ENCODE measurements around the gene BACH2. TPM values are rescaled to one million over a fixed set of nuclear protein-coding genes. Genes with fewer than 3 reads are reported as not detected.
A peak's percentile ranks its signal among the peaks of the same experiment; 100 is the strongest.

The BACH2 gene
- total RNA-seq, 2 experiments from 2014 or later = 60.7 to 66.9 TPM

DNA sequence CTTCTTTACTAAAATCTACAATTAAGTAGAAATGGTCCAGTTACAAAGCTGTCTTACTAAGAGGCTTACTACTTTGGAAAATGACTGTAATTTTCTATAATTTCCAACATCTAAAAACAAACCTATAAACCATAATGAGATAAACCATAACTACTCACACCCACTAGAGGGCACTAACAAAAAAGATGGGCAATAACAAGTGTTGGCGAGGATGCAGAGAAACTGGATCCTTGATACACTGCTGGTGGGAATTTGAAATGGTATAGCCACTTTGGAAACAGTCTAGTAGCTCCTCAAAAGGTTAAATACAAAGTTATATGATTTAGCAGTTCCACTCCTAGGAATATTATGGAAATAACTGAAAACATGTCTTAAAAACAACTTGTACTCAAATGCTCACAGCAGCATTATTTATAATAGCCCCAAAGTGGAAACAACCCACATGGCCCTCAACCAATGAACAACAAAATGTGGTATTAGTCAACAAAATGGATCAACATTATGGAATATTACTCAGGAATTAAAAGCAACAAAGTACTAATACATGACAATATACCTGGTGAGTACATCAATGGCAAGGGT, 351.7 kb downstream of the BACH2 start:
- DNase-seq (no peak), ATAC-seq (peak; percentile 51)
- peaks cover 77% of the 10 kb centered on the region for H3K36me3 Mint-ChIP-seq (ENCODE audit: low read depth)
- H3K9me3 Mint-ChIP-seq = no peaks in the 10 kb centered on the region
- peaks cover 74% of the 10 kb centered on the region for H3K4me1 Mint-ChIP-seq (ENCODE audit: low read depth)
- ChIA-PET POLR2A (no interaction called here), CTCF (interaction anchor here (0.9 to 6.2 kb wide), 19 partner anchors 8 to 548 kb away, joined by 3 to 45 read pairs (median 4); no protein-coding TSS in a partner anchor)
- H3K27ac Mint-ChIP-seq = peak overlapping the region; percentile 53
- TF ChIP-seq, protein P1, sequence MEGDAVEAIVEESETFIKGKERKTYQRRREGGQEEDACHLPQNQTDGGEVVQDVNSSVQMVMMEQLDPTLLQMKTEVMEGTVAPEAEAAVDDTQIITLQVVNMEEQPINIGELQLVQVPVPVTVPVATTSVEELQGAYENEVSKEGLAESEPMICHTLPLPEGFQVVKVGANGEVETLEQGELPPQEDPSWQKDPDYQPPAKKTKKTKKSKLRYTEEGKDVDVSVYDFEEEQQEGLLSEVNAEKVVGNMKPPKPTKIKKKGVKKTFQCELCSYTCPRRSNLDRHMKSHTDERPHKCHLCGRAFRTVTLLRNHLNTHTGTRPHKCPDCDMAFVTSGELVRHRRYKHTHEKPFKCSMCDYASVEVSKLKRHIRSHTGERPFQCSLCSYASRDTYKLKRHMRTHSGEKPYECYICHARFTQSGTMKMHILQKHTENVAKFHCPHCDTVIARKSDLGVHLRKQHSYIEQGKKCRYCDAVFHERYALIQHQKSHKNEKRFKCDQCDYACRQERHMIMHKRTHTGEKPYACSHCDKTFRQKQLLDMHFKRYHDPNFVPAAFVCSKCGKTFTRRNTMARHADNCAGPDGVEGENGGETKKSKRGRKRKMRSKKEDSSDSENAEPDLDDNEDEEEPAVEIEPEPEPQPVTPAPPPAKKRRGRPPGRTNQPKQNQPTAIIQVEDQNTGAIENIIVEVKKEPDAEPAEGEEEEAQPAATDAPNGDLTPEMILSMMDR (IDR thresholded peaks at IDR 0.05) = peak; percentile 75
- H3K4me3 Mint-ChIP-seq = no peak overlapping the region
- H3K27me3 Mint-ChIP-seq = no peaks in the 10 kb centered on the region
- intact Hi-C loops (cut with micrococcal nuclease) = loop anchor here (5.0 to 10.0 kb wide), 2 partner anchors 230 to 337 kb away; no protein-coding TSS in a partner anchor

DNA sequence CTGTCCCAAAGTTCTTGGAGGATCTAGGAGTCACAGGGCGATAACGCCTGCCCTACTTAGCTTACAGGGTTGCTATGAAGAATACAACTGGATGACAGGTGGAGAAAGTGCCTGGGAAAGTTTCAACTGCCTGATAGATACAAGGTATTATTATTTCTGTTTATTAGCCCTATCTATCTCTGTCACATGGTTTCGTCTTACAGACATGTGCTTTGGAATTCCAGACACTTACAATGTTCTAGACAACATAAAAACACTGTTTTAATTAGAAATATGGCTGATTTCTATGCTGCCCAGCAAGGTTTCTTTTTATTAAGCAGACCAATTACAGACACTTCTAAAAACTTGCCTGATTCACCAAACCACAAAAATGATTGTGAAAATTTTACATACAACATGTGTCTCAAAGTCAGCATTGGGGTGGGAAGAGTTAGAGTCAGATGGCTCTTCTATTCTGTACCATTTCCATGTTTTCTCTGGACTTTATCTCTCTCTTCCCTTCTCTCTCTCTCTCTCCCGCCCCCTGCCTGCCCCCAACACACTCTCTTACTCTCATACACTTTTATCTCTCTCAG, 352.4 kb downstream of the BACH2 start:
- Mint-ChIP-seq H3K4me1 (ENCODE audit: low read depth) (peaks cover 69% of the 10 kb centered on the region), H3K27ac (peak overlapping the region; percentile 61), H3K27me3 (no peaks in the 10 kb centered on the region), H3K9me3 (no peaks in the 10 kb centered on the region), H3K36me3 (ENCODE audit: low read depth) (peaks cover 71% of the 10 kb centered on the region), H3K4me3 (no peak overlapping the region)
- CTCF ChIA-PET = interaction anchor here (0.9 to 6.2 kb wide), 16 partner anchors 9 to 548 kb away, joined by 3 to 45 read pairs (median 4); no protein-coding TSS in a partner anchor
- ATAC-seq = no peak
- POLR2A ChIA-PET = interaction anchor here (1.1 kb wide), 1 partner anchor 8 kb away, joined by 3 read pairs; no protein-coding TSS in a partner anchor
- intact Hi-C loops (cut with micrococcal nuclease) = loop anchor here (5.0 to 10.0 kb wide), 2 partner anchors 231 to 338 kb away; no protein-coding TSS in a partner anchor
- TF ChIP-seq, protein P1 (IDR thresholded peaks at IDR 0.05) = no peak
- DNase-seq = no peak

DNA sequence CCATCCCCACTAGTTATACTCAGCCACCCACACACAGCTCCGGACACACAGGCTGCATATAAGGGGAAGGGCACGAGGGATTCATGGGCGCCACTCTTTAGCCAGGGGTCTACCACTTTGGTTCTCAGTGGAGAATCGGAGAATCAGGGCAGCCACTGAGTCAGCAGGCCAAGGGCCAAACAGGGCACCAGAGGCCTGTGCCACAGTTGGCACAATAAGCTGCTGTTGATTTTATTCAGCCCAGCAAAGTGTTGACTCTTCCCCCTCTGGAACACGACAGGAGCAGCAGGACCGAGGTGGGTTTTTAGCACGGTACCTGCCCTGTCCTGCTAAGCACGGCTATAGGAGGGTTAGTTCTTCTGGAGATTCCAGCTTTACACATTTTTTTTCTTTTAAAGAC, 354.0 kb downstream of the BACH2 start:
- TF ChIP-seq, protein P1 (IDR thresholded peaks at IDR 0.05) = no peak
- intact Hi-C loops (cut with micrococcal nuclease) = loop anchor here (5.0 to 10.0 kb wide), 2 partner anchors 232 to 340 kb away; no protein-coding TSS in a partner anchor
- peaks cover 77% of the 10 kb centered on the region for H3K4me1 Mint-ChIP-seq (ENCODE audit: low read depth)
- CTCF ChIA-PET = interaction anchor here (0.9 to 6.2 kb wide), 6 partner anchors 10 to 536 kb away, joined by 3 to 45 read pairs (median 4); no protein-coding TSS in a partner anchor
- DNase-seq (no peak), ATAC-seq (no peak)
- H3K27me3 Mint-ChIP-seq = no peaks in the 10 kb centered on the region
- H3K27ac Mint-ChIP-seq = peak overlapping the region; percentile 66
- no peak overlapping the region for H3K4me3 Mint-ChIP-seq
- H3K36me3 Mint-ChIP-seq (ENCODE audit: low read depth) = peaks cover 79% of the 10 kb centered on the region
- POLR2A ChIA-PET = interaction anchor here (0.8 to 1.2 kb wide), 3 partner anchors 10 to 471 kb away, joined by 3 to 4 read pairs (median 3); no protein-coding TSS in a partner anchor
- H3K9me3 Mint-ChIP-seq = no peaks in the 10 kb centered on the region

DNA sequence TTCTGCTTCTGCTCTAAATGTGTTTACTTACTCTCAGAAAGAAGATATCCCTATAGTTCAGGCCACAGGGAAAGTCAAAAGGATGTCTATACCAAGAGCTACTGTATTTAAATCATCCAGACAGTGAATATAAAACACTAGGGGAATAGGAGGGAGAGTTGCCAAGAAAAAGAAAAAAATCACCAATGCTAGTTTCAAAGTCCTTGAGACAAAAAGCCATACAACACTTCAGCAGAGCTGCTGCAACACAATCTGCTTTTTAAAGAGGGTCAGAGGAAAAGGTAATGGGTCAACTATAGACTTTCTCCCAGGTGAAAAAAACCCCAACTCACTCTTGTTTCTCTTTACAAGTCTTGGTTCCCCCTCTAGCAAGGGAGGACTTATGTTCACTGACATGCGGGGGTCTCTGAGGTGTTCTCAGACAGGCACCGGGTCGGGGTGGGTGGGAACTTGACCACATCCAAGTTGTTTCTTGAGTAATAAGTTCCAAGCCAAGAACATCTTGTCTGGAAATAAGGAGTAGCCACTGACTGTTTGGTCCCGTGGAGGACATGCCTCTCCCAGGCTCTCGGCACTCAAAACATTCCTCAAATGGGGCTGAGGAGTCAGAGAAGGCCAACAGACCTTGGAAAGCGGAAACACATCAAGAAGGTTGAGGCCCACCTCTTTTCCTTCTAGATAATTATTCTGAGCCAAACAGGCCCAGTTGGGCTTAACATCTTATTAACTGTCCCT, 354.7 kb downstream of the BACH2 start:
- Mint-ChIP-seq H3K27me3 (no peaks in the 10 kb centered on the region), H3K4me3 (no peak overlapping the region), H3K27ac (peak overlapping the region; percentile 68), H3K4me1 (ENCODE audit: low read depth) (peaks cover 72% of the 10 kb centered on the region), H3K36me3 (ENCODE audit: low read depth) (peaks cover 80% of the 10 kb centered on the region), H3K9me3 (no peaks in the 10 kb centered on the region)
- intact Hi-C loops (cut with micrococcal nuclease) = loop anchor here (2.0 to 10.0 kb wide), 3 partner anchors 233 to 537 kb away; no protein-coding TSS in a partner anchor
- ATAC-seq (no peak), DNase-seq (no peak)
- TF ChIP-seq, protein P1 (IDR thresholded peaks at IDR 0.05) = no peak
- CTCF ChIA-PET = interaction anchor here (1.1 to 6.2 kb wide), 23 partner anchors 11 to 541 kb away, joined by 3 to 45 read pairs (median 8); no protein-coding TSS in a partner anchor
- POLR2A ChIA-PET = interaction anchor here (0.8 to 1.2 kb wide), 3 partner anchors 10 to 471 kb away, joined by 3 to 4 read pairs (median 3); no protein-coding TSS in a partner anchor
